Right cardiac atrium (tissue), 5 donors: ENCODE measurements around the gene GPR143. TPM values are rescaled to one million over a fixed set of nuclear protein-coding genes. Genes with fewer than 3 reads are reported as not detected.

ENCODE experiments used
- ATAC-seq, 2 donors: fragments of 200-7000 bp; cut with Tn5 transposase; one replicate each; pipeline versions ENCODE4 v1.8.0 to v1.9.1; 2020; ENCODE audit warnings: moderate library complexity in 2 of 2, mild to moderate bottlenecking in 1 of 2
- DNase-seq, 3 donors: peaks; one replicate each; pipeline ENCODE4 v3.0.0-alpha.2; 2020
- H3K27ac ChIP-seq: one replicate; pipeline ENCODE4 v1.5.1; 2013; ENCODE audit warnings: mild to moderate bottlenecking, low read length, control low read depth, moderate library complexity
- H3K27me3 ChIP-seq: one replicate; pipeline ENCODE4 v1.6.1; 2013; ENCODE audit not compliant: control insufficient read depth, insufficient read depth
- H3K4me1 ChIP-seq: one replicate; pipeline ENCODE4 v1.6.1; 2013; ENCODE audit warnings: low read length; ENCODE audit not compliant: control insufficient read depth, insufficient read depth
- H3K4me3 ChIP-seq: one replicate; pipeline ENCODE4 v1.5.1; 2013; ENCODE audit warnings: low read length, control low read depth
- H3K9me3 ChIP-seq: one replicate; pipeline ENCODE4 v1.6.1; 2013; ENCODE audit warnings: low read length; ENCODE audit not compliant: control insufficient read depth
- WGBS: extraction: QIAGEN DNeasy Blood & Tissue Kit; methylation state at CpG from one replicate; pipeline ENCODE4 v1.1.7; 2013; 5-methylcytosine and 5-hydroxymethylcytosine counted together
- intact Hi-C, 4 donors: fragments of 100-400 bp; cut with DNase I; formaldehyde crosslinking; loops; one replicate each; pipeline versions ENCODE4 v1.11.0 to v1.14.0; 2022 to 2023
- polyA plus RNA-seq: library from polyadenylated mRNA; stranded (reverse); fragments of 200-250 nt; gene quantifications from one replicate; pipeline ENCODE4 v1.2.3, GENCODE V29; 2013
- total RNA-seq, 4 donors: library from RNA; stranded (reverse); fragmentation: NEBNext Ultra II Directional; extraction: Animal tissue kit (Norgen Biotek cat#: 25700); gene quantifications; one replicate each; pipeline ENCODE4 v1.2.1, GENCODE V29; 2021
- donor health status: healthy with polysubstance abuse.
- donor health status: DM: no; HTN: yes; CAD: no.
- donor health status: DM: no; HTN: no; CAD: no.
- donor health status: DM: no; HTN: yes; CAD: no; lungs with severe emphysema.
- donor health status: DM: yes; HTN: yes; CAD: no.

GPR143 gene
- total and polyA plus RNA-seq, 5 donors = 0.14 to 0.28 (median 0.23) TPM; not detected in 1

GRCh38 chrX:9687899-9688298, 77.7 kb downstream of the GPR143 start:
- Histone ChIP-seq H3K27me3 (no peaks in the 10 kb centered on the region), H3K4me1 (no peaks in the 10 kb centered on the region), H3K9me3 (no peaks in the 10 kb centered on the region), H3K27ac (no peak overlapping the region), H3K4me3 (no peak overlapping the region)
- peak; percentile 31 to 34 for ATAC-seq
- WGBS = 74% methylated on average over 27 of the region's 27 CpGs
- peak in 1 of 3 donors; percentile 65 for DNase-seq
- intact Hi-C loops = no loop called here

DNA sequence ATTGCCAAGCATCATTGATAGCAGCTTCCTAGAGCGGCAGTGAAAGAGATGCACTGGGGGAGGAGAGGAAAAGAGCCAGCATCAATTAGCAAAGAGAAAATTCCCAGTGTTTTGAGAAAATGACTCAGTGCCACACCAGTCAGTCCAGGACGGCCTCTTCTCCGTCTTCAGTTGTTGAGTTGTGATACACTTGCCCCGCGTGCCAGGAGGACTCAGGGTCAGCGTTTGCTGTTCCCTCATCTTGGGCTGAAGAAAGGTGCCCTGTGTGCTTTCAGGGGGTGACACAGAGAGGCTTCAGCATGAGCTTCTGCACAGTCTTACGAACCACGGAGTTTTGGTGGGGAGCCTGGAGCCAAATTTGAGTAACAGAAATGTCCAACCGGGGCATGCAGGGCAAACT, 82.3 kb downstream of the GPR143 start:
- DNase-seq (no peak), ATAC-seq (no peak)
- Histone ChIP-seq H3K4me1 (no peaks in the 10 kb centered on the region), H3K9me3 (no peaks in the 10 kb centered on the region), H3K27me3 (no peaks in the 10 kb centered on the region), H3K27ac (no peak overlapping the region), H3K4me3 (no peak overlapping the region)
- intact Hi-C loops = no loop called here
- WGBS = 95% methylated on average over 9 of the region's 9 CpGs

- H3K4me1 ChIP-seq = no peaks in the 10 kb centered on the region
- intact Hi-C loops = no loop called here
- no peak for ATAC-seq
- H3K4me3 ChIP-seq = no peak overlapping the region
- H3K27me3 ChIP-seq = no peaks in the 10 kb centered on the region
- no peak overlapping the region for H3K27ac ChIP-seq
- H3K9me3 ChIP-seq = no peaks in the 10 kb centered on the region
- no peak for DNase-seq
- 96% methylated on average over 6 of the region's 6 CpGs for WGBS
Observed at GRCh38 chrX:9682861-9683260, 82.8 kb downstream of the GPR143 start.

DNA sequence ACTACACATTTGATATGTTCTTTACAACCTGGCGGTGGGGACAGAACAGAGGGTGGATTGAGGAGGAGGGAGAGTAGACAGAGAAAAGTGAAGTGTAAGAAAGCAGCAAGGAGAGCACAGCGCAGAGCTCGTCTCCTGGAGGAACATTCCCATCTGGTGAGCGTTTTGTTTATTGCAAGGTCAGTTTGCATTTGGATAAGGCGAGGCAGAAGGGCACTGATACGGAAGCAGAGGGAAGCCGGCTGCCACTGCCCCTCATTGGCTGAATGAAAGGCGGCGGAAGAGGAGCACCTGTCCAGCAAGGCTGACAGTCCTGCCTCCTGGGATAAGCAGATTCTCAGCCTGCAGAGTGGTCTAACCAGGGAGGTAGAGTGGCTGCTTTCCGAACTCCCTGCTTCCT, 83.2 kb downstream of the GPR143 start:
- DNase-seq (no peak), ATAC-seq (peak; percentile 45 to 64)
- Histone ChIP-seq H3K27ac (no peak overlapping the region), H3K27me3 (no peaks in the 10 kb centered on the region), H3K4me1 (no peaks in the 10 kb centered on the region), H3K9me3 (no peaks in the 10 kb centered on the region), H3K4me3 (no peak overlapping the region)
- WGBS = 68% methylated on average over 10 of the region's 10 CpGs
- intact Hi-C loops = no loop called here

DNA sequence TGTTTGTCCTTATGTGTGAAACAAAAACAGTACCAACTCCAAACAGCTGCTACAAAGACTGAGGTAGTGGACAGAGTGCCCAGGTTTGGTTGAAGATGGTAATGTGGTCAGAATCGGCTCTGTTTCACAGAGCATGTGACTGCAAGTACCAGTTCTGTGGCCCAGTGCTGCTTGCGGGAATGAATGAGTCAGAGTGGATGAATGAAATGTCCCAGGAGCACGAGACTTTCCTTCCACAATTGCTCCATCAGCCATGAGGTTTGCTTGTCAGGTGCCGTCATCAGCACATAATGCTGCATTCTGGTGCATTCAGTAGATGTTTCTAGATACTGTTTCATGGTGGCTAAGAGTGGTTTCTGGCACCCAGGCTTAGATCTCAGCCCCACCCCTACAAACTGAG, 84.2 kb downstream of the GPR143 start:
- Histone ChIP-seq H3K4me1 (no peaks in the 10 kb centered on the region), H3K9me3 (no peaks in the 10 kb centered on the region), H3K4me3 (no peak overlapping the region), H3K27ac (no peak overlapping the region), H3K27me3 (no peaks in the 10 kb centered on the region)
- intact Hi-C loops = no loop called here
- ATAC-seq (no peak), DNase-seq (no peak)
- 90% methylated on average over 4 of the region's 4 CpGs for WGBS

DNA sequence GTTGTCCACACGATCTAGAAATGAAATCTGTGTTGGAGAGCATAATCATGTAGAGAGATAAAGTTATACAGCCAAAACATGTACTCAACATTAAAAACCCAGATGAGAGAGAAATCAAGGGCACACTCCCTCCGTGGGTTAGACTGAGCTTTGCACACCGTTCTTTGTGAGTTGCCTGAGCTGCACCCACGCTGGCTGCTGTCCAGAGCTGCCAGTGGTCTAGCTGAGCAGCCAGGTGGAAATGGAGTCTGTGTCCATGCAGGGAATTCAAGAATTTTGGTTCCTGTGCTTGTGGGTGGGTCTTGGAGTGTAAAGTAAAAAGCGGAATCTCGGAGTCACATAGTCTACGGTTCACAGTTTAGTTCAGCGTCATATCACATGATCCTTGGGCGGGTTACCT, 84.6 kb downstream of the GPR143 start:
- ATAC-seq = no peak
- H3K4me1 ChIP-seq = peaks cover 3% of the 10 kb centered on the region
- H3K27me3 ChIP-seq = no peaks in the 10 kb centered on the region
- DNase-seq = no peak
- no peaks in the 10 kb centered on the region for H3K9me3 ChIP-seq
- H3K27ac ChIP-seq = no peak overlapping the region
- no peak overlapping the region for H3K4me3 ChIP-seq
- intact Hi-C loops = no loop called here
- WGBS = 94% methylated on average over 9 of the region's 9 CpGs

GRCh38 chrX:9678215-9678965, 87.3 kb downstream of the GPR143 start:
- intact Hi-C loops = no loop called here
- ATAC-seq = no peak
- Histone ChIP-seq H3K9me3 (no peaks in the 10 kb centered on the region), H3K4me3 (no peak overlapping the region), H3K4me1 (peaks cover 3% of the 10 kb centered on the region), H3K27ac (no peak overlapping the region), H3K27me3 (no peaks in the 10 kb centered on the region)
- 95% methylated on average over 3 of the region's 3 CpGs for WGBS
- no peak for DNase-seq

DNA sequence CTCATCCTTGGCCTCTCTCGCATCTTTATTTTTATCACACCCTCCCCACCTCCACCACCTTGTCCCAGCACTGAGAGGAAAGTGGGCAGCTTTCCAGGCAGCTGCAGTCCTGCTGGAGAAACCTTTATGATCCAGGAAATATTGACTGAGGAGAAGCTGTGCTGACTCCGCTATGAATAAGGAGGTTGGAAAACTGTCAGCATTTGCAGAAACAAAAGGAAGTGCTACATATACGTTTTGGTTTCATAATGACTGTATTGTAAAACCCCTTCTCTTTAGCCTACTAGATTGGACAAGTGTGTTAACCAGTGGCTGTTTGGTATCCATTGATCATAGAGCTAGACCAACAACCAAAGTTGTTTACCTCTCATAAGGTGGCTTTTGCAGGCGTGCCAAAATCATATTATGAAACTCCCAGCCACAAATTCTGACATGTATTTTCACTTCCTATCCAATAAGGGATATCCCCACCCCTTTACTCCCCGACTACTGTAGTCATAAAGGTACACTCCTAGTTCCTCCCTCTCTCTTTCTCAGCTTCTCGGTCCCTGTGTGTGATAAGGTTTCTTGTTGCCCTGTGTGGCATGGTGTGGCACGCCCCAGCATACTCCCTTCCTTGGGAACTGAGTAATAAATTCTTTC, 88.4 kb downstream of the GPR143 start:
- Histone ChIP-seq H3K4me1 (peaks cover 3% of the 10 kb centered on the region), H3K27ac (no peak overlapping the region), H3K4me3 (no peak overlapping the region), H3K27me3 (no peaks in the 10 kb centered on the region), H3K9me3 (no peaks in the 10 kb centered on the region)
- no peak for DNase-seq
- WGBS = 48% methylated on average over 7 of the region's 7 CpGs
- ATAC-seq = peak; percentile 22 to 47
- intact Hi-C loops = no loop called here

- Histone ChIP-seq H3K4me3 (no peak overlapping the region), H3K27ac (no peak overlapping the region), H3K9me3 (no peaks in the 10 kb centered on the region), H3K27me3 (no peaks in the 10 kb centered on the region), H3K4me1 (peaks cover 3% of the 10 kb centered on the region)
- ATAC-seq (no peak), DNase-seq (no peak)
- intact Hi-C loops = no loop called here
- 60% methylated on average over 6 of the region's 6 CpGs for WGBS
Observed at GRCh38 chrX:9676738-9677097, 88.9 kb downstream of the GPR143 start.

GRCh38 chrX:9676306-9676705, 89.3 kb downstream of the GPR143 start:
- intact Hi-C loops = no loop called here

More at GRCh38 chrX:9676306-9676705, 89.3 kb downstream of the GPR143 start:
- no peak for ATAC-seq
- Histone ChIP-seq H3K27me3 (no peaks in the 10 kb centered on the region), H3K9me3 (no peaks in the 10 kb centered on the region), H3K27ac (no peak overlapping the region), H3K4me3 (no peak overlapping the region), H3K4me1 (peaks cover 3% of the 10 kb centered on the region)
- DNase-seq = no peak
- WGBS = 38% methylated on average over 13 of the region's 13 CpGs
